Endothelial cell of umbilical vein (primary cell): ENCODE measurements around the gene PLA2R1. TPM values are rescaled to one million over a fixed set of nuclear protein-coding genes. Genes with fewer than 3 reads are reported as not detected.

ENCODE experiments used
- BruUV-seq: library from RNA; stranded (reverse); fragments of 400-500 nt; replicated peaks from 2 replicates; lab custom pipeline; 2021; lab: Mats Ljungman, UMichigan
- CTCF ChIA-PET: fragments of 300-600, 350-600 bp; sonication (Branson Sonifier 250); formaldehyde crosslinking; loops from one replicate; lab custom pipeline; 2021; ENCODE audit warnings: antibody characterized with exemption, inconsistent platforms; lab: Charles Lee
- POLR2A ChIA-PET: fragments of 300-600, 350-600 bp; sonication (Branson Sonifier 250); formaldehyde crosslinking; loops from one replicate; lab custom pipeline; 2021; ENCODE audit warnings: antibody characterized with exemption, inconsistent platforms; lab: Charles Lee
- DNase-seq: peaks from one replicate; pipeline ENCODE4 v3.0.0-alpha.2; 2011; ENCODE audit warnings: low read depth, low spot score
- FAIRE-seq: peaks from 2 replicates; lab custom pipeline; 2011; peaks lifted over from hg19 to GRCh38; lab: Jason Lieb, UNC
- H2AFZ ChIP-seq: 2 replicates; pipeline ENCODE4 v1.6.0; 2012; ENCODE audit warnings: low read depth, low read length, control low read depth, inconsistent platforms
- H3K27ac ChIP-seq: 2 replicates; pipeline ENCODE4 v1.5.1; 2011; ENCODE audit warnings: low read depth, mild to moderate bottlenecking, control low read depth, low read length, moderate library complexity; ENCODE audit not compliant: insufficient read depth
- H3K27me3 ChIP-seq, 2 experiments: 2 replicates each; pipeline versions ENCODE4 v1.6.0 to v1.6.1; 2011; ENCODE audit warnings: low read length in 2 of 2, mixed read lengths in 1 of 2; ENCODE audit not compliant: control insufficient read depth in 2 of 2, insufficient read depth in 2 of 2
- H3K36me3 ChIP-seq, 2 experiments: 2 replicates in 1 of 2; 3 replicates in 1 of 2; pipeline ENCODE4 v1.5.1; 2011; ENCODE audit warnings: low read length in 2 of 2, mild to moderate bottlenecking in 1 of 2, moderate library complexity in 1 of 2; ENCODE audit not compliant: control insufficient read depth in 2 of 2, insufficient read depth in 2 of 2; ENCODE audit errors: extremely low read depth in 1 of 2
- H3K4me1 ChIP-seq: 3 replicates; pipeline ENCODE4 v1.5.1; 2011; ENCODE audit warnings: mild to moderate bottlenecking, low read length; ENCODE audit not compliant: control insufficient read depth, insufficient read depth; ENCODE audit errors: extremely low read depth
- H3K4me2 ChIP-seq: 2 replicates; pipeline ENCODE4 v1.6.1; 2011; ENCODE audit warnings: low read length, control low read depth, mixed read lengths; ENCODE audit not compliant: insufficient read depth
- H3K4me3 ChIP-seq, 3 experiments: fragments of 200-600 bp in 1 of 3; sonication (generic), shearing (Covaris generic) in 1 of 3; replicated peaks in 1 of 3; 2 replicates each; pipeline ENCODE4 v1.5.1; 2011 to 2016; ENCODE audit warnings: control low read depth in 3 of 3, low read length in 3 of 3, mild to moderate bottlenecking in 2 of 3, inconsistent platforms in 1 of 3, low read depth in 1 of 3, moderate library complexity in 1 of 3; ENCODE audit not compliant: insufficient read depth in 1 of 3
- H3K79me2 ChIP-seq: 2 replicates; pipeline ENCODE4 v1.6.0; 2012; ENCODE audit warnings: low read length, inconsistent platforms; ENCODE audit not compliant: control insufficient read depth, insufficient read depth
- H3K9ac ChIP-seq: replicated peaks from 2 replicates; pipeline ENCODE3; 2011; ENCODE audit warnings: low read length, control low read depth; ENCODE audit not compliant: insufficient read depth; ENCODE audit errors: extremely low read depth
- H3K9me1 ChIP-seq: replicated peaks from 3 replicates; pipeline ENCODE4 v1.6.0; 2011; ENCODE audit warnings: mild to moderate bottlenecking, low read length; ENCODE audit not compliant: control insufficient read depth, insufficient read depth; ENCODE audit errors: extremely low read depth
- H3K9me3 ChIP-seq: replicated peaks from 2 replicates; pipeline ENCODE4 v1.5.1; 2012; ENCODE audit warnings: low read length, inconsistent platforms; ENCODE audit not compliant: control insufficient read depth, insufficient read depth
- H4K20me1 ChIP-seq: replicated peaks from 2 replicates; pipeline ENCODE3; 2011; ENCODE audit warnings: mild to moderate bottlenecking, low read length; ENCODE audit not compliant: control insufficient read depth, insufficient read depth; ENCODE audit errors: extremely low read depth
- EZH2 ChIP-seq: IDR thresholded peaks from 2 replicates; pipeline ENCODE4 v1.6.1; 2012; ENCODE audit warnings: borderline replicate concordance, low read depth, mild to moderate bottlenecking, moderate library complexity, low read length, inconsistent platforms; ENCODE audit not compliant: severe bottlenecking
- GATA2 ChIP-seq: IDR thresholded peaks from 2 replicates; pipeline ENCODE4 v1.7.0; 2011; ENCODE audit warnings: low read depth, mild to moderate bottlenecking, moderate library complexity, mixed read lengths, low read length; ENCODE audit not compliant: insufficient read length, insufficient read depth
- JUN ChIP-seq: IDR thresholded peaks from 2 replicates; pipeline ENCODE4 v1.6.1; 2011; ENCODE audit warnings: borderline replicate concordance, low read depth; ENCODE audit not compliant: insufficient read length, insufficient read depth
- POLR2AphosphoS5 ChIP-seq: IDR thresholded peaks from 2 replicates; pipeline ENCODE4 v1.6.1; 2012; ENCODE audit warnings: low read depth, mild to moderate bottlenecking, control low read depth, low read length, moderate library complexity; ENCODE audit not compliant: insufficient read depth
- dilution Hi-C: fragments of 300-500 bp; cut with MboI; formaldehyde crosslinking; loops from one replicate; pipeline ENCODE4 v1.15.0; 2019; ENCODE audit warnings: low sequenced_read_pairs; ENCODE audit not compliant: extremely low pct_ligation_motif_present
- intact Hi-C: fragments of 100-400 bp; cut with micrococcal nuclease; formaldehyde crosslinking; loops from one replicate; pipeline ENCODE4 v1.10.0; 2022
- polyA plus RNA-seq, 4 experiments: library from polyadenylated mRNA; depleted of rRNA in 3 of 4; stranded (reverse) in 3 of 4; unstranded in 1 of 4; fragments of >200 nt; gene quantifications; 2 replicates each; pipeline versions ENCODE4 v1.2.1 to v1.2.3, GENCODE V29; 2011 to 2012; ENCODE audit warnings: missing spikeins in 1 of 4
- total RNA-seq: library from RNA; stranded (reverse); gene quantifications from 2 replicates; pipeline ENCODE4 v1.2.3, GENCODE V29; 2021
- TF ChIP-seq, protein P1 (sequence below): IDR thresholded peaks from 2 replicates; pipeline ENCODE4 v1.6.1; 2011; ENCODE audit not compliant: insufficient read depth, insufficient read length

PLA2R1 gene
- total and polyA plus RNA-seq, 2 donors (not counting 3 experiments of a cell fraction or from before 2014, with no cell fraction given): 6.9 to 14.4 TPM

DNA sequence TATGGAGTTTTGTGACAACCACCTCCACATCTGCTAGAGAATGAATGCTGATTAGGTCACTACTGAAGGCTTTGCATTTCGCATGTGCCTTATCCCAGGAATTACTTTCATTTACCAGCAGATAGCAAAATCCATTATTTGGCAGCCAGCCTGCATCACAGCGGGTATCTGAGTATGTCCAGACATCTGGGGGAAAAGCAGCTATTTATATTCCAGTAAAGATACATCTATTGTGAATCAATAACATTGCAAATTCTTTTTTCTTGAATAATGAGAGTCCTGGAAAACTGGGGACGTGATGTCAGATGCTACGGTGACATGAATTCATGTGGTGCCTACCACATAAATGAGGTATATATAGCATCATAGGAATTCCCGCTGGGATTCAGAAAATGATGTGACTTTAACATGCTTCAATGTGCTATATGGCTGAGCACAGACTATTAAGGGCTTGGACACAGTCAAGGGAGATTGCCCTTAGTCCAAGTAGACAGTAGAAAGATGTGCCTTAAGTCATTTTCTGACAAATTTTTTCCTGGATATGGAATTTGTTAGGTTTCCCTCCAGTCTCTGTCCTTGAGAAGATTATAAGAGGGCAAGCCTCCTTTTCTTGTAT, 180.2 kb downstream of the PLA2R1 start:
- no peak for DNase-seq
- no peaks in the 10 kb centered on the region for H3K27me3 ChIP-seq
- TF ChIP-seq, protein P1, sequence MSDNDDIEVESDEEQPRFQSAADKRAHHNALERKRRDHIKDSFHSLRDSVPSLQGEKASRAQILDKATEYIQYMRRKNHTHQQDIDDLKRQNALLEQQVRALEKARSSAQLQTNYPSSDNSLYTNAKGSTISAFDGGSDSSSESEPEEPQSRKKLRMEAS: no peak
- TF ChIP-seq POLR2AphosphoS5: no peak
- no peak for TF ChIP-seq GATA2
- TF ChIP-seq JUN: no peak
- no peak for TF ChIP-seq EZH2
- no peaks in the 10 kb centered on the region for H3K79me2 ChIP-seq
- no peak overlapping the region for H3K4me2 ChIP-seq
- no TSS peak for BruUV-seq
- no peak overlapping the region for H3K9ac ChIP-seq
- POLR2A ChIA-PET: no interaction called here
- dilution Hi-C loops (no loop called here), intact Hi-C loops (no loop called here)
- no peak overlapping the region for H3K4me3 ChIP-seq
- CTCF ChIA-PET: interaction anchor here (1.0 to 1.6 kb wide), 2 partner anchors 11 to 13 kb away, joined by 3 to 4 read pairs; no protein-coding TSS in a partner anchor
- H2AFZ ChIP-seq: no peak overlapping the region
- no peak overlapping the region for H3K27ac ChIP-seq
- no peaks in the 10 kb centered on the region for H3K9me1 ChIP-seq
- H3K4me1 ChIP-seq: no peaks in the 10 kb centered on the region
- H3K9me3 ChIP-seq: no peaks in the 10 kb centered on the region
- H3K36me3 ChIP-seq: no peaks in the 10 kb centered on the region
- no peak for FAIRE-seq
- no peaks in the 10 kb centered on the region for H4K20me1 ChIP-seq

Other genes starting within 250 kb of the PLA2R1 start
- 11.7 and 13.2 TPM in 2 replicates for gene LY75, start 157.9 kb downstream of the PLA2R1 start, total RNA-seq
- gene LY75, start 157.9 kb downstream of the PLA2R1 start, polyA plus RNA-seq: 2.8 and 3.8 TPM in 2 replicates
- gene ITGB6, start 137.7 kb upstream of the PLA2R1 start, total RNA-seq: not detected in 2 replicates
- 0.03 and 0.05 TPM in 2 replicates for gene ITGB6, start 137.7 kb upstream of the PLA2R1 start, polyA plus RNA-seq